ENCODE data around the gene KCNN1. TPM values are rescaled to one million over a fixed set of nuclear protein-coding genes. Genes with fewer than 3 reads are reported as not detected.

KCNN1 gene
- total RNA-seq, 2 donors from 2014 or later = not detected

- WGBS, 2 donors = 68% methylated on average over 4 of the region's 4 CpGs; no CpG with 5 or more reads in 1 of the 2 donors
- H3K9me3 ChIP-seq = no peaks in the 10 kb centered on the region
- TF ChIP-seq CTCF (IDR thresholded peaks at IDR 0.05) = no peak
- TF ChIP-seq POLR2A (IDR thresholded peaks at IDR 0.05) = no peak
- intact Hi-C loops (cut with DNase I) = no loop called here
- ATAC-seq (no peak), DNase-seq (no peak)
- H3K27me3 ChIP-seq = peaks cover 0 to 14% of the 10 kb centered on the region in 2 donors
- no peak overlapping the region for H3K4me3 ChIP-seq
- H3K36me3 ChIP-seq (replicated peaks in 1 of 2; ENCODE audit: insufficient read depth in 1 of 2, low read depth in 2 of 2) = no peaks in the 10 kb centered on the region
- no peaks in the 10 kb centered on the region for H3K4me1 ChIP-seq
- no peak overlapping the region for H3K27ac ChIP-seq
These were observed 1.5 kb downstream of the KCNN1 start for GRCh38 chr19:17968362-17968761.

GRCh38 chr19:17969096-17969792, 2.3 kb downstream of the KCNN1 start:
- Histone ChIP-seq H3K27me3 (peaks cover 0 to 14% of the 10 kb centered on the region in 2 donors), H3K27ac (no peak overlapping the region), H3K4me1 (no peaks in the 10 kb centered on the region), H3K36me3 (replicated peaks in 1 of 2; ENCODE audit: insufficient read depth in 1 of 2, low read depth in 2 of 2) (no peaks in the 10 kb centered on the region), H3K9me3 (no peaks in the 10 kb centered on the region), H3K4me3 (no peak overlapping the region)
- DNase-seq (no peak), ATAC-seq (no peak)
- 74 to 80% methylated on average over 12 to 19 of the region's 19 CpGs for WGBS, 2 donors
- TF ChIP-seq CTCF (IDR thresholded peaks at IDR 0.05) (no peak), POLR2A (IDR thresholded peaks at IDR 0.05) (no peak)
- intact Hi-C loops (cut with DNase I) = no loop called here

GRCh38 chr19:17972230-17972629, 5.3 kb downstream of the KCNN1 start:
- TF ChIP-seq POLR2A (IDR thresholded peaks at IDR 0.05) (no peak), CTCF (IDR thresholded peaks at IDR 0.05) (no peak)
- Histone ChIP-seq H3K4me3 (no peak overlapping the region), H3K27ac (no peak overlapping the region), H3K36me3 (replicated peaks in 1 of 2; ENCODE audit: insufficient read depth in 1 of 2, low read depth in 2 of 2) (no peaks in the 10 kb centered on the region), H3K27me3 (peaks cover 0 to 5% of the 10 kb centered on the region in 2 donors), H3K9me3 (no peaks in the 10 kb centered on the region), H3K4me1 (no peaks in the 10 kb centered on the region)
- intact Hi-C loops (cut with DNase I) = no loop called here
- DNase-seq (no peak), ATAC-seq (no peak)
- WGBS, 2 donors = 29 to 50% methylated on average over 1 of the region's 1 CpG

- DNase-seq (no peak), ATAC-seq (no peak)
- TF ChIP-seq CTCF (IDR thresholded peaks at IDR 0.05) (no peak), POLR2A (IDR thresholded peaks at IDR 0.05) (no peak)
- intact Hi-C loops (cut with DNase I) = no loop called here
- no peaks in the 10 kb centered on the region for H3K36me3 ChIP-seq (replicated peaks in 1 of 2; ENCODE audit: insufficient read depth in 1 of 2, low read depth in 2 of 2)
- 72 to 81% methylated on average over 6 to 12 of the region's 23 CpGs for WGBS, 2 donors
- H3K27me3 ChIP-seq = no peaks in the 10 kb centered on the region
- H3K4me3 ChIP-seq = no peak overlapping the region
- no peak overlapping the region for H3K27ac ChIP-seq
- no peaks in the 10 kb centered on the region for H3K9me3 ChIP-seq
- no peaks in the 10 kb centered on the region for H3K4me1 ChIP-seq
These were observed 6.9 kb downstream of the KCNN1 start for GRCh38 chr19:17973759-17974158.

GRCh38 chr19:17974551-17974950, 7.6 kb downstream of the KCNN1 start:
- no peak for ATAC-seq
- H3K4me1 ChIP-seq = no peaks in the 10 kb centered on the region
- H3K9me3 ChIP-seq = no peaks in the 10 kb centered on the region
- TF ChIP-seq POLR2A (IDR thresholded peaks at IDR 0.05) (no peak), CTCF (IDR thresholded peaks at IDR 0.05) (no peak)
- intact Hi-C loops (cut with DNase I) = no loop called here
- no peak overlapping the region for H3K27ac ChIP-seq
- 74% methylated on average over 6 of the region's 6 CpGs; no CpG with 5 or more reads in 1 of the 2 donors for WGBS, 2 donors
- H3K36me3 ChIP-seq (replicated peaks in 1 of 2; ENCODE audit: insufficient read depth in 1 of 2, low read depth in 2 of 2) = no peaks in the 10 kb centered on the region
- H3K27me3 ChIP-seq = no peaks in the 10 kb centered on the region
- DNase-seq = no peak
- no peak overlapping the region for H3K4me3 ChIP-seq
